ENCODE results near the gene ABL2.
A peak's percentile ranks its signal among the peaks of the same experiment; 100 is the strongest.

Gene ABL2

GRCh38 chr1:179058487-179059483 is 170.7 kb downstream of the ABL2 start:
- H3K4me1 Mint-ChIP-seq = peaks cover 10% of the 10 kb centered on the region
- no peaks in the 10 kb centered on the region for H3K27me3 Mint-ChIP-seq (ENCODE audit: low read depth)
- peaks cover 6% of the 10 kb centered on the region for H3K9me3 Mint-ChIP-seq

GRCh38 chr1:179055937-179056336 is 173.5 kb downstream of the ABL2 start:
- Mint-ChIP-seq H3K27me3 (ENCODE audit: low read depth) (no peaks in the 10 kb centered on the region), H3K36me3 (ENCODE audit: low read depth) (peaks cover 49% of the 10 kb centered on the region), H3K4me3 (no peak overlapping the region), H3K9me3 (peaks cover 6% of the 10 kb centered on the region), H3K4me1 (peaks cover 10% of the 10 kb centered on the region), H3K27ac (no peak overlapping the region)
- TF ChIP-seq, protein P1, sequence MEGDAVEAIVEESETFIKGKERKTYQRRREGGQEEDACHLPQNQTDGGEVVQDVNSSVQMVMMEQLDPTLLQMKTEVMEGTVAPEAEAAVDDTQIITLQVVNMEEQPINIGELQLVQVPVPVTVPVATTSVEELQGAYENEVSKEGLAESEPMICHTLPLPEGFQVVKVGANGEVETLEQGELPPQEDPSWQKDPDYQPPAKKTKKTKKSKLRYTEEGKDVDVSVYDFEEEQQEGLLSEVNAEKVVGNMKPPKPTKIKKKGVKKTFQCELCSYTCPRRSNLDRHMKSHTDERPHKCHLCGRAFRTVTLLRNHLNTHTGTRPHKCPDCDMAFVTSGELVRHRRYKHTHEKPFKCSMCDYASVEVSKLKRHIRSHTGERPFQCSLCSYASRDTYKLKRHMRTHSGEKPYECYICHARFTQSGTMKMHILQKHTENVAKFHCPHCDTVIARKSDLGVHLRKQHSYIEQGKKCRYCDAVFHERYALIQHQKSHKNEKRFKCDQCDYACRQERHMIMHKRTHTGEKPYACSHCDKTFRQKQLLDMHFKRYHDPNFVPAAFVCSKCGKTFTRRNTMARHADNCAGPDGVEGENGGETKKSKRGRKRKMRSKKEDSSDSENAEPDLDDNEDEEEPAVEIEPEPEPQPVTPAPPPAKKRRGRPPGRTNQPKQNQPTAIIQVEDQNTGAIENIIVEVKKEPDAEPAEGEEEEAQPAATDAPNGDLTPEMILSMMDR (IDR thresholded peaks at IDR 0.05; ENCODE audit: unreplicated experiment in 3 of 3) = no peak

More at GRCh38 chr1:179058487-179059483, 170.7 kb downstream of the ABL2 start:
- Mint-ChIP-seq H3K27ac (peak overlapping the region; percentile 41 to 84 (median 54)), H3K4me3 (no peak overlapping the region), H3K36me3 (ENCODE audit: low read depth) (peaks cover 57% of the 10 kb centered on the region)
- TF ChIP-seq, protein P1 (IDR thresholded peaks at IDR 0.05; ENCODE audit: unreplicated experiment in 3 of 3) = no peak

DNA sequence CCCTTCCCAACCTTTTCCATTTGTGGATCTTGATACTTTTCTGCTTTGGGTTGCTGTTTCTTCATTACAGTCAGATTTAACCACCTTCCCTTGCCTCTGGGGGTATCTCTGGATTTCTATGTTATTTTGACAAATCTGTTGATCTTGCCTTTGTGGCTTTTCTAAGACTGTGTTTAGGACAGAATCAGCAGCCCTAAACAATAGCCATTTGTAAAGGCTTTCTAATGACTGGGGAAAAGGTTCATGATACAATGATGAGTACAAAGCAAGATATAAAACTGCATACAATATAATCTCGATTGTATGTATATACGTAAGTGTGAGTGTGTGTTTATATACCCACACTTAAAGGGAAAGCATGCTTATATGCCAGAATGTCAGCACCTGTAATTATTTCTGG is 176.0 kb downstream of the ABL2 start:
- peaks cover 6% of the 10 kb centered on the region for H3K9me3 Mint-ChIP-seq
- no peak overlapping the region for H3K27ac Mint-ChIP-seq
- H3K4me3 Mint-ChIP-seq = no peak overlapping the region
- TF ChIP-seq, protein P1 (IDR thresholded peaks at IDR 0.05; ENCODE audit: unreplicated experiment in 3 of 3) = no peak
- peaks cover 4% of the 10 kb centered on the region for H3K4me1 Mint-ChIP-seq
- H3K27me3 Mint-ChIP-seq (ENCODE audit: low read depth) = no peaks in the 10 kb centered on the region
- peaks cover 41% of the 10 kb centered on the region for H3K36me3 Mint-ChIP-seq (ENCODE audit: low read depth)

- H3K9me3 Mint-ChIP-seq = peaks cover 6% of the 10 kb centered on the region
- no peaks in the 10 kb centered on the region for H3K4me1 Mint-ChIP-seq
- no peak overlapping the region for H3K27ac Mint-ChIP-seq
- H3K4me3 Mint-ChIP-seq = no peak overlapping the region
- TF ChIP-seq, protein P1 (IDR thresholded peaks at IDR 0.05; ENCODE audit: unreplicated experiment in 3 of 3) = no peak
- H3K27me3 Mint-ChIP-seq (ENCODE audit: low read depth) = no peaks in the 10 kb centered on the region
- H3K36me3 Mint-ChIP-seq (ENCODE audit: low read depth) = peaks cover 37% of the 10 kb centered on the region
Observed at GRCh38 chr1:179052776-179053175, 176.7 kb downstream of the ABL2 start.

Data from nephron (organoid).